ENCODE data around the gene ARIH1.
A peak's percentile ranks its signal among the peaks of the same experiment; 100 is the strongest.

ARIH1 gene

DNA sequence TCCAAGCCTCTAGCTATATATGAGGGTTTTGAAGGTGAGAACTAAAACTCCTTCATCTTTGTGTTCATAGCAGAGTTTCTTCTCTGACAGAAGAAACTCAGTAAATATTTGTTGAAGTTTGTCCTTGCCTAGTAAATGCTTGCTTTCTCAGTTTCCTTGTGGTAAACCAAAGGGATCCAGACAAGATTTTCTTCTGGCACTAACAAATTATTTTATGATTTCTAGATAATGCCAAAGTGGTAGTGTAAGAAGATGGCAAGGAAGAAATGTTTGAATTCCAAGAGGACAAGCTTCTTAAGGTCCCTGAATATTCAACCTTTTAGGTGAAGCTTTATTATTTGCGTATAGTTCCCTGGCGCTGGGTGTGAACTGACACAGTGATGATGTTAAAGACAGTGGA is 14.4 kb downstream of the ARIH1 start:
- DNase-seq, result no peak

DNA sequence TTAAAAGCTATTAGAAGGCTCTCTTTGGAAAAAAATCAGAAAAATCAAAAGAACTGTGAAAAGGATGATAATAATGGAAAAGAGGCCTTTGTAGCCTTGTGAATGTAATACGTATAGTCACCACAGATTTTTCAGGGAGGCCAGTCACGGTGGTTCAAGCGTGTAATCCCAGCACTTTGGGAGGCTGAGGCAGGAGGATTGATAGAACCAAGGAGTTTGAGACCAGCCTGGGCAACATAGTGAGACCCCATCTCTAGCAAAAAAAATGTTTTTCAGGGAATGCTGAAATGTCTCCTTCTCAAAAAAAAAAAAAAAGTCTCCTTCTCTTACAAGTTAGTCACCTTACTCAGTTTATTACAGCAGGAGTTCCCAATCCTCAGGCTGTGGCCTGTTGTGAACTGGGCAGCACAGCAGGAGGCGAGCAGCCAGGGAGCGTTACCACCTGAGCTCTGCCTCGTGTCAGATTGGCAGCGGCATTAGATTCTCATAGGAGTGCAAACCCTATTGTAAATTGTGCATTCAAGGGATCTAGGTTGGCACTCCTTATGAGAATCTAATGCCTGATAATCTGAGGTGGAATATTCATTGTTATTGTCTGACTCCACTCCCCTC is 15.9 kb downstream of the ARIH1 start:
- DNase-seq, result no peak

DNA sequence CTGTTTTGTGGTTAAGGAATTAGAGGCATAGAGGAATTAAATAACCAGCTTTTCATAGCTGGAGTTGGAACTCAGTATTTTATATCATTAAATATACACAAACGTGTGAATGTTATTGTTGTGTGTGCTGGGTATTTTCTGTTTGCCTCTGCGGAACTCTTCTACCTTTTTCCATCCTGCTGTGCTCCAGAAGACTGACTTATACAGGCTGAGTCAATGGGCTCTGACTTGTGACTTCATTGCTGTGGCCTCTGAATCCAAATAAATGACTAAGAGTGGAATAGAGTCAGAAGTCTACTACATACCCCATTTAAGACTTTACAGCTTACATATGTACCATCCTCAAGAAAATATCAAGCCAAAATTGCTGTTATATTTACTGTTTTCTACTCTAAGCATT is 17.6 kb downstream of the ARIH1 start:
- peak; percentile 73 for DNase-seq

GRCh38 chr15:72492733-72493132 is 18.6 kb downstream of the ARIH1 start:
- peak; percentile 31 for DNase-seq

- no peak for DNase-seq
Observed at GRCh38 chr15:72493220-72493619, 19.1 kb downstream of the ARIH1 start.

- no peak for DNase-seq
Observed at GRCh38 chr15:72495007-72495406, 20.9 kb downstream of the ARIH1 start.

- no peak for DNase-seq
Observed at GRCh38 chr15:72496783-72497182, 22.7 kb downstream of the ARIH1 start.

GRCh38 chr15:72497402-72497801 is 23.3 kb downstream of the ARIH1 start:
- DNase-seq, result no peak

GRCh38 chr15:72502220-72502809 is 28.2 kb downstream of the ARIH1 start:
- DNase-seq, result no peak

DNA sequence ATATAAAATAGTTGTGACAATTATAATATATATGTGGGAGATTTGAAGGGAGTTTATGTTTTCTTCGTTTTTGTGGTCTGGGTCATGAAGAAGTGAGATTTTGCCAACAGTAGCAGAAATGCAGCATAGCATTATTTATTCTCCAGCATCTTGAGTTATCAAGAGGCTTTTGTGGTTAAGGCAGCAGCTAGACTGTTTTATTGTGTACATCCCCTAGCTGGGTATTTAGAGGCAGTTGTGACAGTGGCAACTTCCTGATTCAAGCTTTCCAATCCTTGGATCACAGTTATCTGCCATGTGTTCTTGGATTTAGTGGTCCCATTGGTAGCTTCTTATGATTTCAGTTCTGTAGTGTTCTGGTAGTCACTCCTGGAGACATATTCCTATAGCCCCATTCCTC is 29.0 kb downstream of the ARIH1 start:
- no peak for DNase-seq

- DNase-seq, result no peak
Observed at GRCh38 chr15:72507402-72508092, 33.4 kb downstream of the ARIH1 start.

GRCh38 chr15:72509484-72509883 is 35.4 kb downstream of the ARIH1 start:
- no peak for DNase-seq

- DNase-seq, result peak; percentile 33
Observed at GRCh38 chr15:72511536-72511935, 37.4 kb downstream of the ARIH1 start.

DNA sequence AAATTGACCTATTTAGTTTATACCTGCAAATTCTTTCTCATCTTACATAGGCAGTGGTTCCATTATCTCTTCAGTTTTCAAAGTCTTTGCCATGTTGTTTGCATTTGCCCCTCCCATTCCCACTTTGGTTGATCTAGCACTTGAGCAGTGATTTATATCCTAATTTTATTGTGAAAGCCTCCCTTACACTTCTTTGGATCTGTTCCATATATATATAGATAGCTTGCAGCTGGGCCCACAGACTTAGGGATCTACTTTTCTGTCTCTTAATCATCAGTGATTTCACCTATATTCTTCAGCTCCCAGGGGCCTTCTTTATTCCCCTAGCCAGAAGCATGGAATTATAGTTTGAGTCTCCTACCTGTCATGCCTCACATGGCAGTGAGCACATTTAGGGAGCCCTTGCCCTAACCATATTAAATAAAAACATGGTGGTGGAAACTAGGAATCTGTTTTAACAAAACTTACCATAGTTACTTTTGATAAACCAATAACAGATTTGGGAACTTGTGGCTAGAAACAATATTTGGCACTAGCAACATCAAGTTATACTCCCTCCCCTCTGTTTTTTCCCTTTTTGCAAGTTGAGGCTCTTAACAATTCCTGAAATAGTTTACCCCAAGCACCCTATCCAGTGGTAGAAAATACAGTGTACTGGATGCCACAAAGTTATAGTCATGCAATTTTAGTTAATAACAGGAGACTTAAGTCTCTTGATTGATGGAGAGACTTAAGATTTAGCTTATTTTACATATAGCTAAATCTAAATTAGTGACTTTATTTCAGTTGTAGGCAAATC is 41.7 kb downstream of the ARIH1 start:
- peak; percentile 46 for DNase-seq

GRCh38 chr15:72516777-72517176 is 42.6 kb downstream of the ARIH1 start:
- DNase-seq, result no peak

GRCh38 chr15:72521682-72522081 is 47.6 kb downstream of the ARIH1 start:
- DNase-seq, result peak; percentile 49

- no peak for DNase-seq
Observed at GRCh38 chr15:72532991-72533601, 59.0 kb downstream of the ARIH1 start.

- no peak for DNase-seq
Observed at GRCh38 chr15:72534523-72534922, 60.4 kb downstream of the ARIH1 start.

DNA sequence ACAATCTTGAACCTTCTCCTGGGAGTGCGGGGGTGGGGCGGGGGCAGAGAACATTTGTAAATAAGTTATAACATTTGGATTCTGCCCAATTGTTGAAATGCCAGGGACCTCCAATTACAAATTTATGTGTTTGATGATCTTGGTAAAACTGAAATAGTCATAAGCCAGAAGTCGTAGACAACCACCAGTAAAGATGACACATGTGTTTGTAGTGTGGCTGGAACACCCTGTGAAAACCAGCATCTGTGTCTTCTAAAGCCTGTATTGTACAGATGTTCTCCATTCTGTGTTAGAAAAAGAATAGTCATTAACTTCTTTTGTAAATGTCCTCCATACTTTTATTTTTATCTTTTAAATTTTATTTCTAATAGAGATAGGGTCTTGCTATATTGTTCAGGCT is 61.8 kb downstream of the ARIH1 start:
- peak; percentile 14 for DNase-seq

DNA sequence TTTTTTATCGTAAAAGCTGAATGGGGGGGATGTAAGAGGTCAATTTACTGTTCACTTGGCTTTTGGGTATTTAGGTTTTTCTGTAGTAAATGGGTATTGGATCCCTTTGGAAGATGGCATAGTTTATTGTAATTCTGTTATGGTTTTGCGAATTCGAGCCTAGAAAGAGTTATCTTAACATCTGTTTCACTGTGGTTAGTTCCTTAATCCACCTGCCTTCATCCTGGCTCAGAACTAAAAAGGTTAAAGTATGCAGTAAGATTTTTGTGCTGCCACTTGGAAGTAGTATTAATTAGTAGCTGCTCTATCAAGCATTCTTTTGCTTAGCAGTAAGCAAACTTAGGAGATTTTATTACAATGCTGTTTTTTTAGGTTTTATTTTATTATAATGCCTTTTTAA is 62.4 kb downstream of the ARIH1 start:
- no peak for DNase-seq

DNA sequence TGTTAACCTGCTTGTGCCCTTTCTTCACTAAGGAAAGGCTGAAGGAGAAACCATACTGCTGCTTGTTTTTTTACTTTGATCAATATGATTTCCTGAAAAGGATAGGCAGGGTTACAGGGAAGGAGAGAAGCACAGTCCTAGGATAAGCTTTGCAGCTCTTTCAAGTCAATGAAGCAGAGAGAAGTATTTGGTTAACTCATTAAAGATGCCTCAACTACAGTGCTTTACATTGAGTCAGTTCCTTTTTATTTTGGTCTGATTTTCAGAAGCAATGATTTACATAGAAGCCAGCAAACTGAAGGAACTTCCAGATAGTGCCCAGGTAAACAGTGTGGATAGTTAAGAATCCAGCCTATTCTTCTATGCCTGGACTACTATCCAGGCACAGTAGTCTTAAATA is 64.8 kb downstream of the ARIH1 start:
- DNase-seq, result no peak

DNA sequence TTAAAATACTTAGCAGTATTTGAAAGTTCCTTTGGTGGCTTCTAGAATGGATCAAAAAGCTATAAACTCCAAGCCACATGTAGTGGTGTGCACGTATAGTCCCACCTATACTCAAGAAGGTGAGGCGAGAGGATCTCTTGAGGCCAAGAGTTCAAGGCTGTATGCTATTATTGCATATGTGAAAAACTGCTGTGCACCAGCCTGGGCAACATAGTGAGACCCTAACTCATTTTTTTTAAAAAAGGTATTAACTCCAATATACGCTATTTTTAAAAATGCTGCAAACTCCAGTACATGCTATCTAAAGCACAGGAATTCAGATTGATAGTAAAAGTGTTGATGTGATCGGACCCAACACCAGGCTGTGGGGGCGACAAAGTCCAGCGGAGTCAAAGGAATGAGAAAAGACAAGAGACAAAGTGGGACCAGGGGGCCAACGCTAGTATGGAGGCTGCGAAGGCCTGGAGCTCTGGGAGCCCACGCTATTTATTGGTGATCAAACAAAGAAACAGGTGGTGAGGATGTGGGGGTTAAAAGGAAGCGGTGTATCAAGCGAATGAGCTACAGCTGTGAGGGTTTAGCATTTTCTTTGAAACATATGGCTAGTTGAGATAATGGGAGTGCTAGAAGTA is 66.6 kb downstream of the ARIH1 start:
- DNase-seq, result no peak

DNA sequence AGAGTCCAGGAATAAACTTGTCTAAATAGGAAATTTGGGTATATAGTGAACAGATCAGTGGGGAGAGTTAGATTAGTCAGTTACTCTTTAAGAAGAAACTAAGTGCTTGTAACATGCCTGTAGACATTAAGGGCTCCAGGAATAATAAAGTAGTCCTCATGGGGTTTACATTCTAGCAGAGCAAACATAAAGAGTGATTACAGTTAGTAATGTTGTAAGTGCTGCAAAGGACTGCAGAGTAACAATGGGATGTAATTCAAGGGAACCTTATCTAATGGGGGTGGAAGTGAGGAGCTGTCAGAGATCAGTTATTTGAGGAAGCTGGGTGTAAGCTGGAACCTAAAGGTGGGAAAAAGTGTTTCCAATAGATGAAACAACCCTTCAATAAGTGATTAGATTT is 67.5 kb downstream of the ARIH1 start:
- no peak for DNase-seq
